CD4-positive, CD25-positive, alpha-beta regulatory T cell (primary cell): Measurements from ENCODE around the gene AKIRIN2. TPM values are rescaled to one million over a fixed set of nuclear protein-coding genes. Genes with fewer than 3 reads are reported as not detected.
A peak's percentile ranks its signal among the peaks of the same experiment; 100 is the strongest.

ENCODE experiments used
- ATAC-seq, 2 donors: fragments of 150-1000 bp; cut with Tn5 transposase; one replicate each; pipeline ENCODE4 v1.10.0; 2021; ENCODE audit warnings: low read depth in 2 of 2, moderate number of reproducible peaks in 2 of 2, moderate library complexity in 1 of 2
- DNase-seq, 3 donors: peaks; one replicate each; pipeline versions ENCODE4 v3.0.0 to v3.0.0-alpha.2; 2012 to 2022; ENCODE audit warnings: mixed read lengths in 1 of 3
- H3K27ac ChIP-seq: one replicate; pipeline ENCODE4 v1.7.0; 2013; ENCODE audit warnings: mild to moderate bottlenecking, low read length; ENCODE audit not compliant: insufficient read depth, poor library complexity, severe bottlenecking
- H3K27me3 ChIP-seq: one replicate; pipeline ENCODE4 v1.7.0; 2013; ENCODE audit warnings: low read length; ENCODE audit not compliant: control insufficient read depth, insufficient read depth
- H3K36me3 ChIP-seq: one replicate; pipeline ENCODE4 v1.7.0; 2013; ENCODE audit warnings: mild to moderate bottlenecking, low read length, moderate library complexity; ENCODE audit not compliant: control insufficient read depth, insufficient read depth
- H3K4me1 ChIP-seq: 2 replicates; pipeline ENCODE4 v1.7.0; 2013; ENCODE audit warnings: mild to moderate bottlenecking, low read length; ENCODE audit not compliant: insufficient read depth, control insufficient read depth, poor library complexity, severe bottlenecking
- H3K4me3 ChIP-seq: one replicate; pipeline ENCODE4 v1.7.0; 2013; ENCODE audit warnings: low read depth, mild to moderate bottlenecking, low read length, moderate library complexity
- H3K9me3 ChIP-seq, 2 experiments: 1 replicate in 1 of 2; 2 replicates in 1 of 2; pipeline ENCODE4 v1.7.0; 2013; ENCODE audit warnings: low read length in 2 of 2, mild to moderate bottlenecking in 1 of 2, moderate library complexity in 1 of 2; ENCODE audit not compliant: control insufficient read depth in 2 of 2
- H3K27ac Mint-ChIP-seq, 3 donors: one replicate each; pipeline ENCODE4 v1.8.0; 2020 to 2022; ENCODE audit warnings: mild to moderate bottlenecking in 3 of 3, mixed read lengths in 3 of 3, moderate library complexity in 2 of 3
- H3K27me3 Mint-ChIP-seq: one replicate; pipeline ENCODE4 v1.8.0; 2022; ENCODE audit warnings: mild to moderate bottlenecking, mixed read lengths
- H3K36me3 Mint-ChIP-seq: one replicate; pipeline ENCODE4 v1.8.0; 2020; ENCODE audit warnings: mixed read lengths
- H3K4me1 Mint-ChIP-seq, 4 donors: one replicate each; pipeline ENCODE4 v1.8.0; 2020 to 2022; ENCODE audit warnings: mixed read lengths in 4 of 4, mild to moderate bottlenecking in 1 of 4
- H3K4me3 Mint-ChIP-seq, 4 donors: one replicate each; pipeline ENCODE4 v1.8.0; 2020 to 2022; ENCODE audit warnings: mild to moderate bottlenecking in 4 of 4, mixed read lengths in 4 of 4, moderate library complexity in 3 of 4
- H3K9me3 Mint-ChIP-seq, 7 donors: one replicate each; pipeline ENCODE4 v1.8.0; 2020 to 2022; ENCODE audit warnings: mixed read lengths in 7 of 7, mild to moderate bottlenecking in 3 of 7, moderate library complexity in 2 of 7
- polyA plus RNA-seq, 4 donors: library from polyadenylated mRNA; unstranded; fragments of 300-500 nt; fragmentation: Illumina TruSeq; gene quantifications; one replicate each; pipeline ENCODE4 v1.2.3, GENCODE V29; 2021
- total RNA-seq: library from RNA; stranded (reverse); gene quantifications from one replicate; pipeline ENCODE4 v1.2.3, GENCODE V29; 2022

AKIRIN2 gene
- total and polyA plus RNA-seq, 5 donors from 2014 or later: 47.7 to 119 (median 50.3) TPM

DNA sequence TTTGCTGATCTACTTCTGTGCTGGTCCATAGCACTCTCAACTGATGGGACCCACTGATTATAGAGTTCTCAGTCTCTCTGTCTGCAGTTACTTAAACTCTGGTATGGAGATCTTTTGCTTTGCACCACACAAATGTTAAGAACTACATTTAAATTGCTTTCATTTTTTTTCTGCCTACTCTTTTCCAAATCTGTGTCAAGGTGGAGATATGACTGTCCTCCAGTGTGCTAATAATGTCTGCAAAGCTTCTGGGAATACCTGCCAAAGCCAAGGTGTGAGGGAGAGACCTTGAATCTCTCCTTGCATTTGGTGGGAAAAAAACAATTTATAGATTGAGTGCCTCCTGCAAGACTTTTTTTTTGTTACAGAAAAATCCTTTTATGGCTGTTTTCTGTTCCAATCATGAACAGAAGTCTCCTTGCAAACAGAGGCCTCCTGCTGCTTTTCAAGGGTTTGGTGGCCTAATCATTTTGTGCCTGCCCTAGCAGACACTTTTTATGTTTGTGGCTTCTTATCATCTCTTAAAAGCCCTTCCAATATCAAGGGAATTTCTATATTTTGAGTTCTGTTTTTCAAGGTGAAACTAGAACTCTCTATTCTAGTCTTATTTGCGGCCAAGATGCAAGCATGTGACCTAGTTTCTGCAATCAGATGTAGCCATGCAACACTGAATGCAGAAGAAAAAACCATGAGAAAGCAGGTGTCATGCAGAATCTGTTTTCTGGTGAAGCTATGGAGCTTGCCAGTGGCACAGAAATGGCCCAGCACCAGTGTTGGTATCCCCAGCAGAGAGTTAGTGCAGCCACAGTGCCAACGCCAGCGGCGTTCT is 23.2 kb upstream of the AKIRIN2 start:
- no peaks in the 10 kb centered on the region for H3K27me3 Mint-ChIP-seq
- ATAC-seq (peak; percentile 46 to 47), DNase-seq (peak in 1 of 3 donors; percentile 18)
- peak overlapping the region in 1 of 4 donors; percentile 64 for H3K4me3 Mint-ChIP-seq
- Histone ChIP-seq H3K9me3 (no peaks in the 10 kb centered on the region), H3K36me3 (no peaks in the 10 kb centered on the region), H3K27me3 (no peaks in the 10 kb centered on the region), H3K4me3 (peak overlapping the region; percentile 49), H3K27ac (peak overlapping the region; percentile 51), H3K4me1 (peaks cover 20% of the 10 kb centered on the region)
- no peaks in the 10 kb centered on the region for H3K36me3 Mint-ChIP-seq
- peaks cover 12 to 26% (median 20%) of the 10 kb centered on the region in 4 donors for H3K4me1 Mint-ChIP-seq
- H3K27ac Mint-ChIP-seq: peak overlapping the region; percentile 7 to 81 (median 51)
- H3K9me3 Mint-ChIP-seq: no peaks in the 10 kb centered on the region

GRCh38 chr6:87723170-87724078 is 21.4 kb upstream of the AKIRIN2 start:
- Mint-ChIP-seq H3K9me3 (no peaks in the 10 kb centered on the region), H3K4me1 (peaks cover 12 to 36% (median 23%) of the 10 kb centered on the region in 4 donors)

GRCh38 chr6:87722540-87723169 is 20.6 kb upstream of the AKIRIN2 start:
- peak overlapping the region in 1 of 3 donors; percentile 75 for H3K27ac Mint-ChIP-seq
- peaks cover 26% of the 10 kb centered on the region for H3K4me1 ChIP-seq
- no peak overlapping the region for H3K4me3 ChIP-seq
- no peaks in the 10 kb centered on the region for H3K9me3 ChIP-seq
- H3K27me3 Mint-ChIP-seq: no peaks in the 10 kb centered on the region
- peaks cover 11 to 40% (median 26%) of the 10 kb centered on the region in 4 donors for H3K4me1 Mint-ChIP-seq
- no peak overlapping the region for H3K27ac ChIP-seq
- H3K36me3 ChIP-seq: no peaks in the 10 kb centered on the region
- no peaks in the 10 kb centered on the region for H3K27me3 ChIP-seq
- no peaks in the 10 kb centered on the region for H3K9me3 Mint-ChIP-seq
- H3K4me3 Mint-ChIP-seq: peak overlapping the region in 1 of 4 donors; percentile 30
- no peak for DNase-seq
- no peaks in the 10 kb centered on the region for H3K36me3 Mint-ChIP-seq
- ATAC-seq: no peak

More at GRCh38 chr6:87723170-87724078, 21.4 kb upstream of the AKIRIN2 start:
- Mint-ChIP-seq H3K4me3 (peak overlapping the region in 3 of 4 donors; percentile 30 to 59 (median 36)), H3K27ac (peak overlapping the region in 2 of 3 donors; percentile 75 to 77), H3K36me3 (no peaks in the 10 kb centered on the region), H3K27me3 (no peaks in the 10 kb centered on the region)
- H3K4me3 ChIP-seq: peak overlapping the region; percentile 42
- DNase-seq (peak in 1 of 3 donors; percentile 34), ATAC-seq (no peak)
- no peaks in the 10 kb centered on the region for H3K36me3 ChIP-seq
- no peaks in the 10 kb centered on the region for H3K27me3 ChIP-seq
- H3K9me3 ChIP-seq: no peaks in the 10 kb centered on the region
- H3K27ac ChIP-seq: peak overlapping the region; percentile 5
- H3K4me1 ChIP-seq: peaks cover 26% of the 10 kb centered on the region

DNA sequence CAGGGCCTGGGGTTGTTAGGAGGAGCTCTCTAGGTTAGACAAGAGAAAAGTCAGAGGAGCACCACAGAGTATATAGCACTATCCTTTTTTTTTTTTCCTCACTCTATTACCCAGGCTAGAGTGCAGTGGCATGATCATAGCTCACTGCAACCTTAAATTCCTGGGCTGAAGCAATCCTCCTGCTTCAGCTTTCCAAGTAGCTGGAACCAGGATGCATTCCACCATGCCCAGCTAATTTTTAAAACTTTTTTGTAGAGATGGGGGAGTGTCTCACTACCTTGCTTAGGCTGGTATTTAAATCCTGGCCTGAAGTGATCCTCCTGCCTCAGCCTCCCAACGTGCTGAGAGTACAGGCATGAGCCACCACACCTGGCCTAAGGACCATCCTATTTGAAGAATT is 19.3 kb upstream of the AKIRIN2 start:
- no peaks in the 10 kb centered on the region for H3K9me3 ChIP-seq
- H3K4me3 ChIP-seq: no peak overlapping the region
- Mint-ChIP-seq H3K4me3 (no peak overlapping the region), H3K36me3 (no peaks in the 10 kb centered on the region), H3K27me3 (no peaks in the 10 kb centered on the region), H3K9me3 (no peaks in the 10 kb centered on the region), H3K27ac (no peak overlapping the region), H3K4me1 (peaks cover 10 to 40% (median 26%) of the 10 kb centered on the region in 4 donors)
- no peak overlapping the region for H3K27ac ChIP-seq
- H3K4me1 ChIP-seq: peaks cover 26% of the 10 kb centered on the region
- DNase-seq: no peak
- no peak for ATAC-seq
- H3K36me3 ChIP-seq: no peaks in the 10 kb centered on the region
- H3K27me3 ChIP-seq: no peaks in the 10 kb centered on the region

- DNase-seq (no peak), ATAC-seq (peak; percentile 64 to 68)
- Histone ChIP-seq H3K27ac (peak overlapping the region; percentile 63), H3K4me1 (peaks cover 17% of the 10 kb centered on the region), H3K9me3 (no peaks in the 10 kb centered on the region), H3K27me3 (no peaks in the 10 kb centered on the region), H3K36me3 (no peaks in the 10 kb centered on the region), H3K4me3 (peak overlapping the region; percentile 50)
- Mint-ChIP-seq H3K27ac (peak overlapping the region; percentile 1 to 81 (median 78)), H3K4me3 (peak overlapping the region in 3 of 4 donors; percentile 17 to 41 (median 22)), H3K36me3 (no peaks in the 10 kb centered on the region), H3K9me3 (no peaks in the 10 kb centered on the region), H3K27me3 (no peaks in the 10 kb centered on the region), H3K4me1 (peaks cover 9 to 34% (median 23%) of the 10 kb centered on the region in 4 donors)
Observed at GRCh38 chr6:87718662-87719433, 16.8 kb upstream of the AKIRIN2 start.

DNA sequence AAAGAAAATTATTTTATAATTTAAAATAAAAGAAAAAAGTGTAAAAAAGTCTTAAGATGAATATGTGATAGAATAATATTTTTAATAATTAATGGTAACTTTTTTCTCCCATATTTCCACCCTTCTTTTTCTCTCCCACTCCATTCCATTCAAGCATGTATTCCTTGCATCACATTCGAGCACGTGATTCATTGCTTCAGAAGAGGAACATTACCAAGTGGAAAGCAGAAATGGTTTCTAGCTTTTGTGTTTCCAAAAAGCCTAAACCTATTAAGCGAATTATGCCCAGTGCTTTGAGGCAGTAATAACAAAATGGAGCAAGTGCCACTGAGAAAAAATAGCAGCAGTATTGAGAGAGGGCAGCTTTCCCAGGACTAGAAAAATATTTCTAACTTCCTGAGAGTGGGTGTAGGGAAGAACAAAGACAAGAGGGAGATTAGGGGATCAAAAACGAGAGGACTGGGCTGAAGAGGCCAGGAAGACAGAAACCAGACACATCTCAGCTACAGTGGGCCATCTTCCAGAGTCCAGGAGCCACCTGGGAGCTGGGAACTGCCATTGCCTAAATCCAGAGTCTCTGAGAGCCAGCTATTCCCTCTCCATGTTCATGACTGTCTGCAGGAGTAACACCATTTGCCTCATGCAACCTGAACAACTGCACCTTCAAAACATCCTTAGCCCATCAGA is 15.0 kb upstream of the AKIRIN2 start:
- no peaks in the 10 kb centered on the region for H3K36me3 ChIP-seq
- Mint-ChIP-seq H3K36me3 (no peaks in the 10 kb centered on the region), H3K4me1 (peaks cover 3 to 23% (median 13%) of the 10 kb centered on the region in 4 donors), H3K4me3 (no peak overlapping the region), H3K27ac (no peak overlapping the region), H3K9me3 (no peaks in the 10 kb centered on the region), H3K27me3 (no peaks in the 10 kb centered on the region)
- ATAC-seq (no peak), DNase-seq (no peak)
- H3K4me3 ChIP-seq: no peak overlapping the region
- no peaks in the 10 kb centered on the region for H3K27me3 ChIP-seq
- H3K4me1 ChIP-seq: peaks cover 6% of the 10 kb centered on the region
- H3K27ac ChIP-seq: no peak overlapping the region
- no peaks in the 10 kb centered on the region for H3K9me3 ChIP-seq
